ENCODE results near the gene HEXA.
"Not testable (repeated sequence)": the region's sequence is repeated elsewhere in the genome, so short reads cannot be mapped to it uniquely, and the experiment has no call there.

GRCh38 chr15:72413337-72413736, 37.5 kb upstream of the HEXA start:
- not testable (repeated sequence) for TF ChIP-seq CTCF (IDR thresholded peaks at IDR 0.05); EP300 (IDR thresholded peaks at IDR 0.05); POLR2A (IDR thresholded peaks at IDR 0.05; ENCODE audit: low read depth)

Measured in esophagus muscularis mucosa (tissue), 4 donors.